AG04449 (cell line): ENCODE measurements around the gene ARPIN.

Source experiments
- CTCF ChIA-PET: fragments of 350-600 bp; formaldehyde crosslinking; extraction: SDS; loops from one replicate; lab custom pipeline; 2021; ENCODE audit warnings: antibody characterized with exemption; lab: Yijun Ruan, JAX
- POLR2A ChIA-PET: fragments of 400-600, 350-600 bp; formaldehyde crosslinking; extraction: SDS; loops from one replicate; lab custom pipeline; 2020; ENCODE audit warnings: antibody characterized with exemption, inconsistent platforms; lab: Yijun Ruan, JAX
- DNase-seq: peaks from one replicate; pipeline ENCODE4 v3.0.0-alpha.2; 2010; ENCODE audit warnings: low read depth, low spot score
- H3K4me3 ChIP-seq: 2 replicates; pipeline ENCODE4 v1.5.1; 2011; ENCODE audit warnings: low read depth, mild to moderate bottlenecking, control low read depth, low read length
- TF ChIP-seq, protein P1 (sequence below): IDR thresholded peaks from one replicate; pipeline ENCODE4 v1.5.1; 2011; ENCODE audit warnings: mild to moderate bottlenecking, moderate library complexity, low read length, control low read depth, inconsistent platforms; ENCODE audit not compliant: insufficient read depth; ENCODE audit errors: missing control alignments

The ARPIN gene

DNA sequence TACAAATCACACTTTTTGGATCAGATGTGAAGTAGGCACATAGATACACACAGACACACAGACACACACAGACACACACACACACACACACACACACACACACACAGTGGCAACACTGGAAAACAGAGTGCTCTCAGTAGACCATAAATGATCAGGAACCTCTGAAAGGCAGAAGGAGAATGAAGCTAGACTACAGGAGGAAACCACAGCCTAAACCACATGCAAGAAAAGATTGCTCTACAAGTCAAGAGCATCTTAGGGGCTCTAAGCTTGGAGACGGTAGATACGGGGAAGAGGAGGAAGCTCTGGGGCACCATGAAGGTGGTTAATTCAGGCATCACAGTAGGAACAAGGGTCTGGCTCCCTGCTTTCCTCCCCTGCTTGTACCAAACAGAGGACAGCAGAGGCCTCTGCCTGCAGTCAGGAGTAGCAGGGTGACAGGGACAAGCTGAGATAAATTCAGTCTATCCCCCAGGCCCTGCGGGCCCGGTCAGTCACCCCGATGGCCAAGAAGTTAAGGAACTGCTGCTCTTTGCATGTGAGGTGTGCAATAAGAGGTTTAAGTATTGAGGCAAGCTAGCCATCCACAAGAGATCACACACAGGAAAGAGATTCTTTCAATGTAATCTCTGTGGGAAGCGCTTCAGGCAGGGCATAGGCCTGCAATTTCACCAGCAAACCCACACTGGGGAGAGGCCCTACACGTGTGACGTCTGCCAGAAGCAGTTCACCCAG, 23.5 kb upstream of the ARPIN start:
- POLR2A ChIA-PET: no interaction called here
- CTCF ChIA-PET: no interaction called here
- H3K4me3 ChIP-seq: no peak overlapping the region
- DNase-seq: no peak
- TF ChIP-seq, protein P1, sequence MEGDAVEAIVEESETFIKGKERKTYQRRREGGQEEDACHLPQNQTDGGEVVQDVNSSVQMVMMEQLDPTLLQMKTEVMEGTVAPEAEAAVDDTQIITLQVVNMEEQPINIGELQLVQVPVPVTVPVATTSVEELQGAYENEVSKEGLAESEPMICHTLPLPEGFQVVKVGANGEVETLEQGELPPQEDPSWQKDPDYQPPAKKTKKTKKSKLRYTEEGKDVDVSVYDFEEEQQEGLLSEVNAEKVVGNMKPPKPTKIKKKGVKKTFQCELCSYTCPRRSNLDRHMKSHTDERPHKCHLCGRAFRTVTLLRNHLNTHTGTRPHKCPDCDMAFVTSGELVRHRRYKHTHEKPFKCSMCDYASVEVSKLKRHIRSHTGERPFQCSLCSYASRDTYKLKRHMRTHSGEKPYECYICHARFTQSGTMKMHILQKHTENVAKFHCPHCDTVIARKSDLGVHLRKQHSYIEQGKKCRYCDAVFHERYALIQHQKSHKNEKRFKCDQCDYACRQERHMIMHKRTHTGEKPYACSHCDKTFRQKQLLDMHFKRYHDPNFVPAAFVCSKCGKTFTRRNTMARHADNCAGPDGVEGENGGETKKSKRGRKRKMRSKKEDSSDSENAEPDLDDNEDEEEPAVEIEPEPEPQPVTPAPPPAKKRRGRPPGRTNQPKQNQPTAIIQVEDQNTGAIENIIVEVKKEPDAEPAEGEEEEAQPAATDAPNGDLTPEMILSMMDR: no peak

DNA sequence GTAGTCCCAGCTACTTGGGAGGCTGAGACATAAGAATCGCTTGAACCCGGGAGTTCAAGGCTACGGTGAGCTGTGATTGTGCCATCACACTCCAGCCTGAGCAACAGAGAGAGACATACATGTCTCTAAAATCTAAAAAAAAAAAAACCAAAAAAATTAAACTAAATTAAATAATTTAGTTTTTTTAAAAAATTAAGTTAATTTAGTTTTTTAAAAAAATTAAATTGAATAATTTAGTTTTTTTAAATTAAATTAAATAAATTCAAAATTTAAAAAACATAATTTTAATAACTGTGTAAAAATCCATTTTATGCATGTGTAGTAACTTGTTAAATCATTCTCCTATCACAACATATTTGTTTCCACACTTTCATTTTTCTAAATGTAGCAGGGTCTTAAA, 20.1 kb upstream of the ARPIN start:
- TF ChIP-seq, protein P1: no peak
- no peak overlapping the region for H3K4me3 ChIP-seq
- POLR2A ChIA-PET: no interaction called here
- DNase-seq: no peak
- CTCF ChIA-PET: interaction anchor here (0.7 to 1.0 kb wide), 2 partner anchors 39 to 139 kb away, joined by 3 read pairs; no protein-coding TSS in a partner anchor

DNA sequence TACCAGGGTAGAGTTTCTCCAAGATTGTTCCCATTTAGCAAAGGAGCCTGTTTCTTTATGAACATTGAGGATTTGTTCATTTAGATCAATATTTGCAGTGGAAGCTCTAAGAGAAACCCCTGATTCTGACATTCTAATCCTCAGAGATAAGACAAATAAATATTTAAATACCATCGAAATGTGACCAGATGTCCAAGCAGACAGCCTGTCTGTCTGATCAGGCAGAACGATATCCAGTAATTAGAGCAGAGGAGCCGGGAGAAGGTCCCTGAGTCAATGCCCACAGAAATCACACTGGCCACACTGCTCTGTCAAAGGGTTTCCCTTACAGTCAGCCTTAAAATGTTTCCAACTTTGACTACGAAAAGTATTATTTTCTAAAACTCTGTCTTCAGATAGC, 15.7 kb upstream of the ARPIN start:
- no peak for DNase-seq
- TF ChIP-seq, protein P1: no peak
- H3K4me3 ChIP-seq: no peak overlapping the region
- CTCF ChIA-PET: no interaction called here
- POLR2A ChIA-PET: no interaction called here

DNA sequence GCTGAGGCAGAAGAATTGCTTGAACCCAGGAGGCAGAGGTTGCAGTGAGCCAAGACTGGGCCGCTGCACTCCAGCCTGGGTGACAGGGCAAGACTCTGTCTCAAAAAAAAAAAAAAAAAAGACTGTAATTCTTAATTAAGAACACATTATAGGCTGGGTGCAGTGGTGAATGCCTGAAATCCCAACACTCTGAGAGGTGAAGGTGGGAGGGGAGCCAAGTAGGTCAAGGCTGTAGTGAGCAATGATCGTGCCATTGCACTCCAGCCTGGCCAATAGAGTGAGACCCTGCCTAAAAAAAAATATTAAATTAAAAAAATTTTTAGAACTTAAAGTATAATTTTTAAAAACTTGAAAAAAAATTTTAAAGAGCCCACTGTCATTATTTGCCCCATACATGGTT, 13.4 kb upstream of the ARPIN start:
- ChIA-PET POLR2A (no interaction called here), CTCF (no interaction called here)
- TF ChIP-seq, protein P1: no peak
- no peak overlapping the region for H3K4me3 ChIP-seq
- DNase-seq: no peak

DNA sequence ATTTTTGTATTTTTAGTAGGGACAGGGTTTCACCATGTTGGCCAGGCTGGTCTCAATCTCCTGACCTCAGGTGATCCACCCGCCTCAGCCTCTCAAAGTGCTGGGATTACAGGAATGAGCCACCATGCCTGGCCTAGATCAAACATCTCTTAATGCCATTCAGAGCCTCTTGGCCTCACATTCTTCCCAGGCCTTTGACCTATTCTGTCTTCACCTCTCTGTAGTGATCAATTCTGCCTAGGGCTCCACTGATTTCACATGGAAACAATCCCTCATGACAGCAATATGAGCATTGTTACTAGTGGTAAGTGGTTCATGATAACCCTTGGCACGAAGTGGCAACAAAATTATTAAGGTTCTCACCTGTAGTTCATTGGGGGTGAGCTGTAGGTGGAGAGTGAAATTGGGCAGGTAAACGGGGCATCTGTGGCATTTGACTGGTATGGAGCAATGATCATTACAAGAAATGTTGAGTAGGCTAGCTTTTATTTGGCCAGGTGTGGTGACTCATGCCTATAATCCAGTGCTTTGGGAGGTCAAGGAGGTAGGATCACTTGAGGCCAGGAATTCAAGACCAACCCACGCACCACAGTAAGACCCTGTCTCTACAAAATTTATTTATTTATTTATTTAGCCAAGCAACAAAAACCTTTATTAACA, 4.8 kb upstream of the ARPIN start:
- TF ChIP-seq, protein P1: no peak
- POLR2A ChIA-PET: interaction anchor here (0.6 to 1.2 kb wide), 3 partner anchors 24 to 185 kb away, joined by 3 to 4 read pairs (median 4); partner anchors contain the start of genes AP3S2 and IDH2
- no peak for DNase-seq
- CTCF ChIA-PET: interaction anchor here (1.2 kb wide), 1 partner anchor 30 kb away, joined by 3 read pairs; no protein-coding TSS in a partner anchor
- H3K4me3 ChIP-seq: no peak overlapping the region

DNA sequence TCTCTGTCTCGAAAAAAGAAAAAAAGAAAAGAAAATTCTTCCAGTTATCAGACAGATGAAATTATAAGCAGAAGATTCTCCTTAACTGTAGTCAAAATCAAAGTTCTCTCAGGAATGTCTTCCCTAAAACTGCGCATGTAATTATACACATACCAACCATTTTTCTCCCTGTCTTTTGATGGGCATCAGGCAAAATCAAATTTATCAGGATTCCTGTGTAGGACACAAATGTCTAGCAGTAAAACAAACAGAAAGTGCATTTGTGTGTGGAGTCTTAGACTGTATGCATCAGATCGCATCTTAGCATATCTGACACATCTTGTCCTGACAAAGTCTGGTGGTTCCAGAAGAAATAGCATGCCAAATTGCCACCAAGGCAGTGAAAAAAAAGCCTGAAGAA, 3.9 kb upstream of the ARPIN start:
- CTCF ChIA-PET: no interaction called here
- TF ChIP-seq, protein P1: no peak
- POLR2A ChIA-PET: no interaction called here
- no peak overlapping the region for H3K4me3 ChIP-seq
- no peak for DNase-seq
